ENCODE data around the gene ATP6V1F.

DNA sequence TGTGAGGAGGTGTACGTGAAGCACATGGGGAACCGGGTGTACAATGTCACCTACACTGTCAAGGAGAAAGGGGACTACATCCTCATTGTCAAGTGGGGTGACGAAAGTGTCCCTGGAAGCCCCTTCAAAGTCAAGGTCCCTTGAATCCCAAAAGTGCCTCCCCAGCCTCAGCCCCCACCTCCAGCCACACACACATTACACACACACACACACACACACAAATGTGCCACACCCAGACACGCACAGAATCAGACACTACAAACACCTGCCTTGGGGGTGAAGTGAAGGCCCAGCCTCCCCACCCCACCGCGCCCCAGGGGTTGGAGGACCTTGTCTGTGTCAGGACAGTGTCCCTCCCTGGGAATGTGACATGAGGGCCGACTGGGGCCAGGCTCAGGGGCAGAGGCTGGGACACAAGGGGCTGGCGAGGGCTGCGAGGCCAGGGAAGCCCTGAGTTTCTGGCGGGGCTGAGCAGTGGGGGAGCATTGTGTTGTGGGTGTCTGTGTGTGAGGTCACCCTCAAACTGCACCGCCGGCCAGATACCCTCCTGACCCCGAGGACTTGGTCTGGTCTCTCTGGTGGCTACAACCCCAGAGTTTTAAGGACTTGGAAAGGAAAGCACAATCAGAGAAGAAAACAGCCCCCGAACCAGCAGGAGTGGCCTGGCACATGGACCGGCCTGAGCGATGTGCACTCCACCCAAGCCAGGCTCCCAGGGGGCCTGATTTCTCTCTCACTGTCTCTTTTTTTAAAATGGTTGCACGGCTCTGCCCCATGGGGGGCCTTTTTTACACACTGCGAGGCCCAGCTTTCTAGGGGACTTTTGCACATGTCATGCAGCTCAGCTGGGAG lies 4.0 kb upstream of the ATP6V1F start:
- TF ChIP-seq, protein P1, sequence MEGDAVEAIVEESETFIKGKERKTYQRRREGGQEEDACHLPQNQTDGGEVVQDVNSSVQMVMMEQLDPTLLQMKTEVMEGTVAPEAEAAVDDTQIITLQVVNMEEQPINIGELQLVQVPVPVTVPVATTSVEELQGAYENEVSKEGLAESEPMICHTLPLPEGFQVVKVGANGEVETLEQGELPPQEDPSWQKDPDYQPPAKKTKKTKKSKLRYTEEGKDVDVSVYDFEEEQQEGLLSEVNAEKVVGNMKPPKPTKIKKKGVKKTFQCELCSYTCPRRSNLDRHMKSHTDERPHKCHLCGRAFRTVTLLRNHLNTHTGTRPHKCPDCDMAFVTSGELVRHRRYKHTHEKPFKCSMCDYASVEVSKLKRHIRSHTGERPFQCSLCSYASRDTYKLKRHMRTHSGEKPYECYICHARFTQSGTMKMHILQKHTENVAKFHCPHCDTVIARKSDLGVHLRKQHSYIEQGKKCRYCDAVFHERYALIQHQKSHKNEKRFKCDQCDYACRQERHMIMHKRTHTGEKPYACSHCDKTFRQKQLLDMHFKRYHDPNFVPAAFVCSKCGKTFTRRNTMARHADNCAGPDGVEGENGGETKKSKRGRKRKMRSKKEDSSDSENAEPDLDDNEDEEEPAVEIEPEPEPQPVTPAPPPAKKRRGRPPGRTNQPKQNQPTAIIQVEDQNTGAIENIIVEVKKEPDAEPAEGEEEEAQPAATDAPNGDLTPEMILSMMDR (IDR thresholded peaks at IDR 0.05; ENCODE audit: low read depth, low read length, poor library complexity, severe bottlenecking), result no peak
- TF ChIP-seq EZH2phosphoT487 (IDR thresholded peaks at IDR 0.05; ENCODE audit: borderline replicate concordance, low read length), result no peak
